ENCODE measurements around the gene DPH7.

- TF ChIP-seq EZH2 (IDR thresholded peaks at IDR 0.05; ENCODE audit: borderline replicate concordance): no peak
- TF ChIP-seq, protein P1, sequence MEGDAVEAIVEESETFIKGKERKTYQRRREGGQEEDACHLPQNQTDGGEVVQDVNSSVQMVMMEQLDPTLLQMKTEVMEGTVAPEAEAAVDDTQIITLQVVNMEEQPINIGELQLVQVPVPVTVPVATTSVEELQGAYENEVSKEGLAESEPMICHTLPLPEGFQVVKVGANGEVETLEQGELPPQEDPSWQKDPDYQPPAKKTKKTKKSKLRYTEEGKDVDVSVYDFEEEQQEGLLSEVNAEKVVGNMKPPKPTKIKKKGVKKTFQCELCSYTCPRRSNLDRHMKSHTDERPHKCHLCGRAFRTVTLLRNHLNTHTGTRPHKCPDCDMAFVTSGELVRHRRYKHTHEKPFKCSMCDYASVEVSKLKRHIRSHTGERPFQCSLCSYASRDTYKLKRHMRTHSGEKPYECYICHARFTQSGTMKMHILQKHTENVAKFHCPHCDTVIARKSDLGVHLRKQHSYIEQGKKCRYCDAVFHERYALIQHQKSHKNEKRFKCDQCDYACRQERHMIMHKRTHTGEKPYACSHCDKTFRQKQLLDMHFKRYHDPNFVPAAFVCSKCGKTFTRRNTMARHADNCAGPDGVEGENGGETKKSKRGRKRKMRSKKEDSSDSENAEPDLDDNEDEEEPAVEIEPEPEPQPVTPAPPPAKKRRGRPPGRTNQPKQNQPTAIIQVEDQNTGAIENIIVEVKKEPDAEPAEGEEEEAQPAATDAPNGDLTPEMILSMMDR (IDR thresholded peaks at IDR 0.05; ENCODE audit: poor library complexity): no peak
Measured at GRCh38 chr9:137509198-137509597, 69.5 kb downstream of the DPH7 start.

Data from hepatocyte (in vitro differentiated cells).